SJCRH30 (cell line): ENCODE results near the gene TTC36. TPM values are rescaled to one million over a fixed set of nuclear protein-coding genes. Genes with fewer than 3 reads are reported as not detected.
"Not testable (repeated sequence)": the region's sequence is repeated elsewhere in the genome, so short reads cannot be mapped to it uniquely, and the experiment has no call there.

Experiments used
- DNase-seq, 2 experiments: peaks; one replicate each; pipeline ENCODE4 v3.0.0-alpha.2; 2015 to 2020
- H3K27ac ChIP-seq: fragments of 250-450 bp; sonication (Bioruptor Pico); 2 replicates; pipeline ENCODE4 v1.5.1; 2020; ENCODE audit warnings: mild to moderate bottlenecking, moderate library complexity
- H3K27me3 ChIP-seq: fragments of 250-450 bp; sonication (Bioruptor Pico); 2 replicates; pipeline ENCODE4 v1.5.1; 2020; ENCODE audit warnings: mild to moderate bottlenecking, moderate library complexity
- H3K36me3 ChIP-seq: fragments of 250-450 bp; sonication (Bioruptor Pico); 2 replicates; pipeline ENCODE4 v1.5.1; 2020; ENCODE audit warnings: mild to moderate bottlenecking, moderate library complexity
- H3K4me1 ChIP-seq: fragments of 250-450 bp; sonication (Bioruptor Pico); 2 replicates; pipeline ENCODE4 v1.5.1; 2020; ENCODE audit warnings: mild to moderate bottlenecking, moderate library complexity
- H3K4me3 ChIP-seq: fragments of 250-450 bp; sonication (Bioruptor Pico); 2 replicates; pipeline ENCODE4 v1.5.1; 2020; ENCODE audit warnings: mild to moderate bottlenecking, moderate library complexity
- H3K9me3 ChIP-seq: fragments of 250-450 bp; sonication (Bioruptor Pico); replicated peaks from 2 replicates; pipeline ENCODE4 v1.5.1; 2020; ENCODE audit warnings: mild to moderate bottlenecking, moderate library complexity
- total RNA-seq: library from RNA; depleted of rRNA; stranded (reverse); fragments of >200 nt; shearing (Covaris generic); gene quantifications from 2 replicates; pipeline ENCODE4 v1.2.3, GENCODE V29; 2014

TTC36 gene
- total RNA-seq, 1 experiment from 2014 or later: 0.47 TPM

DNA sequence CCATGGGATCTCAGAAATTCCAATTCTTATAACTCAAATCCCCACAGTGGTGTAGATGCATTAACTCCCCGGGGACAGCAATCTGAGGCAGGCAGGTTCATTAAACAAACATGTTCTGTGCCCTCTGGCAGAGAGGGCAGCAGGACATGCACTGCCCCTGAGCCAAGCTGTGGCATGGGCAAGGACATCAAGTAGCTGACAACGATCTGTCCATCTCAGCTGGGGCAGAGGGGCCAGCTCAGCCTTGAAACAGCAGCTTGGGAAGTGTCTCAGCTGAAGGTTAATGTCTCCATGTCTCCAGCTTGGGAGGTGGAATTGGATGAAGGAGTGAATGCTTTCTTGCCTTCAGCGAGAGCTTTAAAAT lies 17.4 kb downstream of the TTC36 start:
- H3K9me3 ChIP-seq: no peaks in the 10 kb centered on the region

DNA sequence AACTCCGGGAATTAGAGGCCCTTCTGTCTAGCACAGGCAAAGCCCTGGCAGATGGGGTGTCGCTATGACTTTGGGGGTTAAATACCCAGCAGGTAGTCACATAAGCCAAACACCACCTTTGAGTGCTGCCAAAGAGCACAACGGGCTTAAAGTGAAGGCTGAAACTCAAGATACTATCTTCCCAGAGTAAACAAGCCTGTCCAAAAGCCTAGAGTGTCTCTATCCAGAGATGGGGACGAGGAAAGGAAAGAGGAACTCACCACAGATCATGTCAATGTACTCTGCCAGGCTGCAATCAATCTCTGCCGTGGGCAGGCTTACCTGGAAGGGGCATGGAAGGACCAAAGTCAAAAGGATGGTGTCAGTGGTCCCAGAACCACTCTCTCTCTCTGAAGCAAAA lies 18.3 kb downstream of the TTC36 start:
- no peak for DNase-seq
- Histone ChIP-seq H3K4me3 (no peak overlapping the region), H3K27ac (no peak overlapping the region), H3K36me3 (no peaks in the 10 kb centered on the region), H3K9me3 (no peaks in the 10 kb centered on the region), H3K27me3 (no peaks in the 10 kb centered on the region), H3K4me1 (no peaks in the 10 kb centered on the region)

More for the DNA sequence above, 17.4 kb downstream of the TTC36 start:
- DNase-seq: no peak
- no peak overlapping the region for H3K4me3 ChIP-seq
- no peaks in the 10 kb centered on the region for H3K4me1 ChIP-seq
- H3K27ac ChIP-seq: no peak overlapping the region
- H3K27me3 ChIP-seq: no peaks in the 10 kb centered on the region
- no peaks in the 10 kb centered on the region for H3K36me3 ChIP-seq

DNA sequence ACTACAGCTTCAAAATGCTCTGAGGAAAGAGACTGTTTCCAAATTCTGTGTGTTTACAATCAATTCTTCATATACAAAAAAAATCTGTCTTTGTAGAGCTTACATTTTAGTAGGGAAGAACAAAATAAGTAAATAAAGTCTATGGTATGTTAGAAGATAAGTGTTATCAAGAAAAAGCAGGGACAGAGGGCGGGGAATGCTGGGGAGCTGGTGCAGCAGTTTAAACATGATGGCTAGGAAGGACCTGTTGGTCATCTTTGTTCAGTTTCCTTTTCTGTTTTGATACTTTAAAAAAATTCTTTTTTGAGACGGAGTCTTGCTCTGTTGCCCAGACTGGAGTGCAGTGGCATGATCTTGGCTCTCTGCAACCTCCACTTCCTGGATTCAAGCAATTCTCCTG lies 19.9 kb downstream of the TTC36 start:
- Histone ChIP-seq H3K27me3 (no peaks in the 10 kb centered on the region), H3K27ac (no peak overlapping the region), H3K4me1 (no peaks in the 10 kb centered on the region), H3K9me3 (no peaks in the 10 kb centered on the region), H3K4me3 (no peak overlapping the region), H3K36me3 (no peaks in the 10 kb centered on the region)
- no peak for DNase-seq

DNA sequence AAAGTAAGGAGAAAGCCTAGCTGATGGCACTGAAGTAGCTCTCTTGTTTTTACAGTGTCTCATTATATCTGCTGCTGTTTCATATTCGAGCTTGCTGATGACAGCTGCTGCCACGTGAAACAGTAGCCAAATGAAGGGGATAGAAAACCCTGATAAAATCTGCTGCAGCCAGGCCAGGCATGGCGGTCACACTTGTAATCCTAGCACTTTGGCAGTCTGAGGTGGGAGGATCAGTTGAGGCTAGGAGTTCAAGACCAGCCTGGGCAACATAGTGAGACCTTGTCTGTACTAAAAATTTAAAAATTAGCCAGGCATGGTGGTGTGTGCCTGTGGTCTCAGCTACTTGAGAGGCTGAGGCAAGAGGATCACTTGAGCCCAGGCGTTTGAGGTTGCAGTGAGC lies 25.1 kb downstream of the TTC36 start:
- Histone ChIP-seq H3K27ac (no peak overlapping the region), H3K27me3 (no peaks in the 10 kb centered on the region), H3K4me3 (no peak overlapping the region), H3K4me1 (no peaks in the 10 kb centered on the region), H3K9me3 (no peaks in the 10 kb centered on the region), H3K36me3 (no peaks in the 10 kb centered on the region)
- DNase-seq: no peak

DNA sequence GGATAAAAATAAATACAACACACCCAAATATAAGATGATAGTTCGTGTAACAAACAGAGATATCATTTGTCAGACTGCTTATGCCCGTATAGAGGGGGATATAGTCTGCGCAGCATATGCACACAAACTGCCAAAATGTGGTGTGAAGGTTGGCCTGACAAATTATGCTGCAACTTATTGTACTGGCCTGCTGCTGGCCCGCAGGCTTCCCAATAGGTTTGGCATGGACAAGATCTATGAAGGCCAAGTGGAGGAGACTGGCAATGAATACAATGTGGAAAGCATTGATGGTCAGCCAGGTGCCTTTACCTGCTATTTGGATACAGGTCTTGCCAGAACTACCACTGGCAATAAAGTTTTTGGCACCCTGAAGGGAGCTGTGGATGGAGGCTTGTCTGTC lies 33.5 kb downstream of the TTC36 start:
- Histone ChIP-seq H3K4me3 (no peak overlapping the region), H3K27me3 (no peaks in the 10 kb centered on the region), H3K36me3 (no peaks in the 10 kb centered on the region), H3K27ac (no peak overlapping the region), H3K4me1 (no peaks in the 10 kb centered on the region), H3K9me3 (no peaks in the 10 kb centered on the region)
- no peak for DNase-seq

DNA sequence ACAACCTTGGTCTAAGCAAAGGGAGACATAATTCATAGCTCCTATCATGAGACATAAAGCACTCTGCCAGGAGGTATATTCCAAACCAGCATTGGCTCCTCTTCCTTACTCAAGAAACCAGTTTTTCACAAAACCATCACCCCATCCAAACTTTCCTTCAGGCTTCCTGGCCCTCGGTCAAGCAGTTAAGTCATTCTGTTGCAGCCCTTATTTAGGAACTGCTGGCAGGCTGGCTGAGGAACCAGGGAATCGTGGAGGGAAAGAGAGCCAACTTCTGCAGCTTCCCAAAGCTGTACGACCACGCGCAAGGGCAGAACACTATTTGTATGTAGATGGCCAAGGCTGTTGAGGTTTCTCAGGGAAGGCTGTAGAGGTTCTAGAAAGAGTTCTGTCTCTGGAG lies 37.8 kb downstream of the TTC36 start:
- no peak overlapping the region for H3K4me3 ChIP-seq

DNA sequence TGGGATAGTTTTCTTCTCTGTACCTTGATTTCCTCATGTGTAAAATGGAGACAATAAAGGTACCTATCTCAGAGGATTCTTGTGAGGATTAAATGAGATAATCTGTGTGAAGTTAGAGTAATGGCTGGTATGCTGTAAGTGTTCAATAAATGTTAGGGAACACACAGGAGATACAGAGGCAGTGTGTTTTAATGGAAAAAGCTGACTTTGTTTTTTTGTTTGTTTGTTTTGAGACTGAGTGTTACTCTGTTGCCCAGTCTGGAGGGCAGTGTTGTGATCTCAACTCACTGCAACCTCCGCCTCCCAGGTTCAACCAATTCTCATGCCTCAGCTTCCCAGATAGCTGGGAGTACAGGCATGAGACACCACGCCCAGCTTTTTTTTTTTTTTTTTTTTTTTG lies 42.4 kb downstream of the TTC36 start:
- Histone ChIP-seq H3K36me3 (no peaks in the 10 kb centered on the region; the same call in 1 of the 2 replicates), H3K4me1 (peaks cover 7% of the 10 kb centered on the region), H3K27ac (no peak overlapping the region)

More for the DNA sequence above, 37.8 kb downstream of the TTC36 start:
- Histone ChIP-seq H3K36me3 (no peaks in the 10 kb centered on the region), H3K9me3 (no peaks in the 10 kb centered on the region), H3K27ac (no peak overlapping the region), H3K27me3 (no peaks in the 10 kb centered on the region), H3K4me1 (no peaks in the 10 kb centered on the region)
- no peak for DNase-seq

DNA sequence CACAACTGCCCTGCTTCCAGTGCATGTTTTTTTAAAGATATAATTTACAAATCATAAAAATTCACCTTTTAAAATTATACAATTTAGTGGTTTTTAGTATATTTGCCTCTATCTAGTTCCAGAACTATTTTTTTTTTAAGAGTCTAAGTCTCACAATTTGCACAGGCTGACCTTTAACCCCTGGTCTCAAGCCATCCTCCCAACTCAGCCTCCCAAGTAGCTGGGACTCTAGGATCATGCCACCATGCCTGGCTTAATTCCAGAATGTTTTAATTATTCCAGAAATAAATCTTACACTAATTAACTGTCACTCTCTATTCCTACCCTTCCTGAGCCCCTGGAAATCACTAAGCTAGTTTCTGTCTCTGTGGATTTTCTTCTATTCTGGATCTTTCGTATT lies 43.5 kb downstream of the TTC36 start:
- H3K4me1 ChIP-seq: peaks cover 17% of the 10 kb centered on the region
- H3K27me3 ChIP-seq: no peaks in the 10 kb centered on the region
- no peaks in the 10 kb centered on the region for H3K9me3 ChIP-seq
- H3K4me3 ChIP-seq: no peak overlapping the region
- no peaks in the 10 kb centered on the region; the same call in 1 of the 2 replicates for H3K36me3 ChIP-seq
- DNase-seq: no peak
- no peak overlapping the region for H3K27ac ChIP-seq

More for the DNA sequence above, 42.4 kb downstream of the TTC36 start:
- Histone ChIP-seq H3K9me3 (no peaks in the 10 kb centered on the region), H3K4me3 (no peak overlapping the region), H3K27me3 (no peaks in the 10 kb centered on the region)
- no peak for DNase-seq

DNA sequence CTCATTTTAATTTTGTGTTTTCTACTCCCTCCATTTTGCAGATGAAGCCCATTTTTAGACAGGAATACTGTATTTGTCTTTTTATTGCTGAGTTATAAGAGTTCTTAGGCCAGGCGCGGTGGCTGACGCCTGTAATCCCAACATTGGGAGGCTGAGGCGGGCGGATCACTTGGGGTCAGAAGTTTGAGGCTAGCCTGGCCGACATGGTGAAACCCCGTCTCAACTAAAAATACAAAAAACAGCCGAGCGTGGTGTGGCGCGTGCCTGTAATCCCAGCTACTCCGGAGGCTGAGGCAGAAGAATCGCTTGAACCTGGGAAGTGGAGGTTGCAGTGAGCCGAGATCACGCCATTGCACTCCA lies 44.4 kb downstream of the TTC36 start:
- Histone ChIP-seq H3K4me1 (peaks cover 19% of the 10 kb centered on the region), H3K4me3 (peak overlapping the region; percentile 100), H3K27ac (peak overlapping the region; percentile 94)
- H3K27me3 ChIP-seq, H3K36me3 ChIP-seq, H3K9me3 ChIP-seq: not testable (repeated sequence)
- peak; percentile 16 to 25 for DNase-seq

DNA sequence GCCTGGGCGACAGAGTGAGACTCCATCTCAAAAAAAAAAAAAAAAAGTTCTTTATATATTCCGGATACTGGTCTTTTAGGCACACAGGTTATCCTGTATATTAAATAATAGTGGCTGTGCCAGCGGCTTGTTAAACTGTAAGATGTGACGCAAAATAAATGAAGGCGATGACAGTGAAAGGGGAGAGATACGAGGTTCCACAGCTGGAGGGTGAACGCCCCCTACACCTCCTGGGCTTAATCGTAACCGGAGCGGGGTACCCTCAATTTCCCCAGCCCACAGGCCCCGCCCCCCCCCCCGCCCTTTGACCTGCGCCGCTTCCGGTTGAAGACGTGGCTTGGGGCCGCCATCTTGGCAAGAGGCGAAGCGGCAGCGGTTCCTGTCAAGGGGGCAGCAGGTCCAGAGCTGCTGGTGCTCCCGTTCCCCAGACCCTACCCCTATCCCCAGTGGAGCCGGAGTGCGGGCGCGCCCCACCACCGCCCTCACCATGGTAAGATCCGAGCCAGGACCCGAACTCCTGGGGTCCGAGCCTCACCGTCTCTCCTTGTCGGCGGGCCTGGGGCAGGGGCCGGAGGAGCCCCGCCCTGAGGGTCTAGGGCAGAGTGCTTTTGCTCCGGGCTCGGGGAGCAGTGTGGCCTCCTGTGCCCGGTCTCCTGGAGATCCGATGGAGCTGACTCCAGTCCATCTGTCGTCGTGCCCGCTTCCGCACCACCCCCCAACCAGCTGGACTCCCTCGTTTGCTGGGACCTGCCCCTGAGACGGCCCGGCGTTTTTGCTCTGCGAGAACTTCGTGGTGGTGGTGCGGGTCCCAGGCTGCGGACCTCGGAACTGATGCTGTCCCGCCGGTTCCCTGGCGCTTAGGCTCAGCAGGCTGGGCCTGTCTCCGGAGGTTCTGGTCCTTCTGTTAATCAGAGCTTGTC lies 45.0 kb downstream of the TTC36 start, which contains the start of gene ARCN1:
Gene ARCN1 (plus strand): TSS at position 349 of the 920 bp plus-strand sequence. CDS start 139 bp downstream, at position 488.
- peak within 1 kb of the TSS; percentile 94 for H3K27ac ChIP-seq
- H3K4me3 ChIP-seq: peak within 1 kb of the TSS; percentile 100
- H3K36me3 ChIP-seq: no peaks in the 10 kb centered on the region; the same call in 1 of the 2 replicates
- no peaks in the 10 kb centered on the region for H3K9me3 ChIP-seq
- peak; percentile 75 to 82 for DNase-seq
- H3K4me1 ChIP-seq: peaks cover 19% of the 10 kb centered on the region
- H3K27me3 ChIP-seq: no peaks in the 10 kb centered on the region

DNA sequence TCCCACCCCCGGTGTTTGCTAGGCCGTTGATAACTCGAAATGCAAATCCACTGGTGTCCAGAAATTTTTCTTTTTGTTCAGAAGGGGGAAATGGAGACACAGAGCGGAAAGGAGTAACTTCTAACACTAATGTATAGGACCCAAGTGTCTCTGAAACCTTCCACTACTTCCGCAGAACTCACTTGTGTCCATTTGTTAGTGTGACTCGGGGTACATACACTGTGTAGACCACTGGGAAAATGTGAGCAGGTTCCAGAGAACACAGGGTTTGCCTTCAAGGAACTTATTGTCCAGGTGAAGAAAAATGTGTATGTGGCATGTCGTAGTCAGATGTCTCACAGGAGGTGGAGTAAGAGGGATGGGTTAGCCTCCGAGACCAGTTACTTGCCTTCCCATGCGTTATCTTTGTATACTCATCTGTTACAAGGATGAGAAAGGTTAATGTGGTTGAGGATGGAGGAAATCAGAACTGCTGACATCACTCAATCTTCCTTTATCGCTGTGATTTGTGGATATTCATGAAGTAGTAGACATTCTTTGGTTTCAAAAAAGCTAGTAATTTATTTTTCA lies 45.8 kb downstream of the TTC36 start:
- DNase-seq: peak in 1 of 2 experiments; percentile 29
- no peaks in the 10 kb centered on the region for H3K9me3 ChIP-seq

DNA sequence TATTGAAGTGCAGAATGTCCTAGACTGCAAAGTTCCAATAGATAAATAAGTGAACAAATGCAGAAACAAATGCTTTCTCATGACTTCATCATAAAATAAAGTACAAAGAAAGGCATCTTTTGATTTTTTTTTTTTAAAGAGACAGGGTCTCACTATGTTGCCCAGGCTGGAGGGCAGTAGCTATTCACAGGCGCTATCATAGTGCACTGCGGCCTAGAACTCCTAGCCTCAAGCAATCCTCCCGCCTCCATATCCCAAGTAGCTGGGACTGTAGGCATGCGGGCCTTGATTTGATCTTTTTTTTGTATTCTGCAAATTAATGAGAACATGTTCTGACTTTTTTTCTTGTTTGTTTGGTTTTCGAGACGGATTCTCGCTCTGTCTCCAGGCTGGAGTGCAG lies 47.4 kb downstream of the TTC36 start:
- Histone ChIP-seq H3K4me1 (peaks cover 19% of the 10 kb centered on the region), H3K4me3 (no peak overlapping the region), H3K36me3 (no peaks in the 10 kb centered on the region; the same call in 1 of the 2 replicates), H3K27ac (peak overlapping the region; percentile 76), H3K27me3 (no peaks in the 10 kb centered on the region), H3K9me3 (no peaks in the 10 kb centered on the region)
- DNase-seq: no peak

More for the DNA sequence above, 45.8 kb downstream of the TTC36 start:
- Histone ChIP-seq H3K27me3 (no peaks in the 10 kb centered on the region), H3K36me3 (no peaks in the 10 kb centered on the region; the same call in 1 of the 2 replicates), H3K4me1 (peaks cover 19% of the 10 kb centered on the region), H3K4me3 (peak overlapping the region; percentile 100), H3K27ac (peak overlapping the region; percentile 94)

DNA sequence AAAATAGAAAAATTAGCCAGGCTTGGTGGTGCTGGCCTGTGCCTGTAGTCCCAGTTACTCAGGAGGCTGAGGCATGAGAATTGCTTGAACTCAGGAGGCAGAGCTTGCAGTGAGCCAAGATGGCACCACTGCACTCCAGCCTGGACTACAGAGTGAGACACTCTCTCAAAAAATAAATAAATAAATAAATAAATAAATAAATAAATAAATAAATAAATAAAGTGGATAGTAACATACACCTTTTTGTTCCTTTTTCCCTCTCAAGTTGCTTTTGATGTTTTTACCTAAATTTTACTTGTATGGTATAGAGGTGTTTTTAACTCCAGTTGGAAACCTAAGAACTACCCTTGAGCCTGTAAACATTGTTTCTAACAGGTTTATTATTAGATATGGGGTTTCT lies 50.7 kb downstream of the TTC36 start:
- peaks cover 19% of the 10 kb centered on the region for H3K4me1 ChIP-seq
- not testable (repeated sequence) for H3K27ac ChIP-seq, H3K36me3 ChIP-seq, H3K27me3 ChIP-seq, H3K4me3 ChIP-seq, H3K9me3 ChIP-seq, DNase-seq
